Glutamatergic neuron (in vitro differentiated cells): ENCODE data around the gene ZNF423. TPM values are rescaled to one million over a fixed set of nuclear protein-coding genes. Genes with fewer than 3 reads are reported as not detected.

ENCODE experiments used
- DNase-seq: peaks from one replicate; pipeline ENCODE4 v3.0.0; 2022
- H3K27ac Mint-ChIP-seq: one replicate; pipeline ENCODE4 v1.8.0; 2020; ENCODE audit warnings: mild to moderate bottlenecking, mixed read lengths, inconsistent platforms; ENCODE audit not compliant: unreplicated experiment
- H3K27me3 Mint-ChIP-seq: one replicate; pipeline ENCODE4 v1.8.0; 2020; ENCODE audit warnings: mild to moderate bottlenecking, moderate library complexity, mixed read lengths, inconsistent platforms; ENCODE audit not compliant: unreplicated experiment
- H3K36me3 Mint-ChIP-seq: one replicate; pipeline ENCODE4 v1.8.0; 2020; ENCODE audit warnings: mild to moderate bottlenecking, mixed read lengths, inconsistent platforms; ENCODE audit not compliant: unreplicated experiment
- H3K4me1 Mint-ChIP-seq: one replicate; pipeline ENCODE4 v1.8.0; 2020; ENCODE audit warnings: mild to moderate bottlenecking, low read depth, mixed read lengths, inconsistent platforms; ENCODE audit not compliant: unreplicated experiment
- H3K4me3 Mint-ChIP-seq: one replicate; pipeline ENCODE4 v1.8.0; 2020; ENCODE audit warnings: mild to moderate bottlenecking, mixed read lengths, inconsistent platforms; ENCODE audit not compliant: unreplicated experiment
- H3K9me3 Mint-ChIP-seq: one replicate; pipeline ENCODE4 v1.8.0; 2020; ENCODE audit warnings: mild to moderate bottlenecking, moderate library complexity, mixed read lengths, inconsistent platforms; ENCODE audit not compliant: unreplicated experiment
- CTCF ChIP-seq: fragments of 200-600 bp; sonication (generic); IDR thresholded peaks from one replicate; pipeline ENCODE4 v1.5.0; 2021; ENCODE audit not compliant: partially characterized antibody, unreplicated experiment
- total RNA-seq: library from RNA; stranded (reverse); fragmentation: NEBNext Ultra II Directional; extraction: Animal tissue kit (Norgen Biotek cat#: 25700); gene quantifications from one replicate; pipeline ENCODE4 v1.2.1, GENCODE V29; 2021; ENCODE audit not compliant: unreplicated experiment

ZNF423 gene
- total RNA-seq, 1 donor from 2014 or later = 149 TPM

GRCh38 chr16:49625311-49626065, 230.4 kb downstream of the ZNF423 start:
- no peak overlapping the region for H3K4me3 Mint-ChIP-seq
- peaks cover 4% of the 10 kb centered on the region for H3K36me3 Mint-ChIP-seq
- DNase-seq = no peak
- H3K27me3 Mint-ChIP-seq = peaks cover 8% of the 10 kb centered on the region
- no peak overlapping the region for H3K27ac Mint-ChIP-seq
- H3K9me3 Mint-ChIP-seq = peaks cover 9% of the 10 kb centered on the region
- peaks cover 2% of the 10 kb centered on the region for H3K4me1 Mint-ChIP-seq
- TF ChIP-seq CTCF = no peak

DNA sequence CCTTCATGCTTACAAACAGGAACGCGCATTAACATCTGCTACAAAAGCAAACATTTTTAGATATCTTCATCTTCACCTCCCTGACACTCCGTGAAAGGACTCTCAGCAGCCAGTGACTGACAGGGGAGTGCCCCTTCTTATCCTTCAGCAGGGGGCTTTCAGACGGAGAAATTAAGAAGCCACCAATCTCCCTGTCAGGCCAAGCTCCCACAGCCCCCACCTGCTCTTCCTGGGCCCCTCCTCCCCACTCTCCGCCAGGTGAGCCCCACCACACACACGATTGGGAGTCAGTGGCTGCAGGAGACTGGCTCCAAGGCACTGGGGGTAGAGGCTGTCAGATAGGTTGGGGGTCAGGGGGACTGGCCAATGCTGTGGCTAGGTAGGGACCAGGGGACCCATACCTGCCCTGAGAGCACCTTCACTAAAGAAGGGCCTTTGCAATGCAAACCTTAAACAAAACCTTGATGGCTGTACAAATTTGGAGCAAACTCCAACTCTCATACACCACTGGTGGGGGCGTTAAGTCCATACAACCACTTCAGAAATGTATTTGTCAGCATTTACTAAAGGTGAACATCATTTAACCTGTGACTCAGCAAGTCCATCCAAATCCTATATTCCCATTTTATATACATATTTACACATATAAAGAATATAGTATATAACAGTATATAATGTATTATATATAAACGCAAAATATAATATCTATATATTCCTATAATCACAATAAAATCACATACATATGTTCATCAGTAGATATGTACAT, 232.2 kb downstream of the ZNF423 start:
- H3K4me1 Mint-ChIP-seq = peaks cover 2% of the 10 kb centered on the region
- H3K9me3 Mint-ChIP-seq = peaks cover 9% of the 10 kb centered on the region
- peaks cover 4% of the 10 kb centered on the region for H3K36me3 Mint-ChIP-seq

GRCh38 chr16:49622421-49623402, 233.2 kb downstream of the ZNF423 start:
- DNase-seq = no peak
- H3K27me3 Mint-ChIP-seq = peaks cover 8% of the 10 kb centered on the region
- H3K27ac Mint-ChIP-seq = no peak overlapping the region
- H3K9me3 Mint-ChIP-seq = peaks cover 9% of the 10 kb centered on the region
- peaks cover 4% of the 10 kb centered on the region for H3K36me3 Mint-ChIP-seq
- peaks cover 2% of the 10 kb centered on the region for H3K4me1 Mint-ChIP-seq
- H3K4me3 Mint-ChIP-seq = no peak overlapping the region
- no peak for TF ChIP-seq CTCF

More for the DNA sequence above, 232.2 kb downstream of the ZNF423 start:
- H3K27ac Mint-ChIP-seq = no peak overlapping the region
- no peak for DNase-seq
- TF ChIP-seq CTCF = no peak
- H3K27me3 Mint-ChIP-seq = peaks cover 8% of the 10 kb centered on the region
- no peak overlapping the region for H3K4me3 Mint-ChIP-seq

- DNase-seq = no peak
- peaks cover 2% of the 10 kb centered on the region for H3K4me1 Mint-ChIP-seq
- H3K4me3 Mint-ChIP-seq = no peak overlapping the region
- TF ChIP-seq CTCF = no peak
- peaks cover 4% of the 10 kb centered on the region for H3K36me3 Mint-ChIP-seq
- H3K9me3 Mint-ChIP-seq = peaks cover 9% of the 10 kb centered on the region
- H3K27me3 Mint-ChIP-seq = peaks cover 8% of the 10 kb centered on the region
- H3K27ac Mint-ChIP-seq = no peak overlapping the region
Observed at GRCh38 chr16:49622084-49622390, 233.9 kb downstream of the ZNF423 start.
